Thyroid gland (tissue), 4 donors: ENCODE measurements around the gene ATAD3B. TPM values are rescaled to one million over a fixed set of nuclear protein-coding genes. Genes with fewer than 3 reads are reported as not detected.

Experiments used
- DNase-seq, 2 donors: peaks; one replicate each; pipeline ENCODE4 v3.0.0-alpha.2; 2019
- H3K27ac ChIP-seq, 3 donors: fragments of 200-600 bp; sonication (generic); 1 replicate in 2 of 3; 2 replicates in 1 of 3; pipeline ENCODE4 v1.5.1; 2016 to 2019; ENCODE audit warnings: mild to moderate bottlenecking in 1 of 3, moderate library complexity in 1 of 3
- H3K27me3 ChIP-seq: fragments of 200-600 bp; sonication (generic); one replicate; pipeline ENCODE4 v1.5.1; 2019
- H3K36me3 ChIP-seq, 2 donors: fragments of 200-600 bp; sonication (generic); one replicate each; pipeline ENCODE4 v1.5.1; 2016 to 2019
- H3K4me1 ChIP-seq, 2 donors: fragments of 200-600 bp; sonication (generic); one replicate each; pipeline ENCODE4 v1.5.1; 2017 to 2019
- H3K4me3 ChIP-seq, 3 donors: fragments of 200-600 bp; sonication (generic); replicated peaks in 1 of 3; 1 replicate in 2 of 3; 2 replicates in 1 of 3; pipeline ENCODE4 v1.5.1; 2016; ENCODE audit warnings: mild to moderate bottlenecking in 1 of 3
- H3K9me3 ChIP-seq: fragments of 200-600 bp; sonication (generic); one replicate; pipeline ENCODE4 v1.5.1; 2017
- CTCF ChIP-seq, 6 experiments: fragments of 200-600 bp in 3 of 6; fragments of 450-650 bp in 3 of 6; sonication (generic) in 3 of 6; IDR thresholded peaks; one replicate each; pipeline ENCODE4 v1.5.1; 2016 to 2019; ENCODE audit warnings: antibody characterized with exemption in 6 of 6, mild to moderate bottlenecking in 2 of 6, inconsistent platforms in 1 of 6, moderate library complexity in 1 of 6
- POLR2A ChIP-seq, 2 donors: fragments of 450-650 bp; IDR thresholded peaks; one replicate each; pipeline ENCODE4 v1.6.1; 2017; ENCODE audit warnings: antibody characterized with exemption in 2 of 2, mild to moderate bottlenecking in 2 of 2, moderate library complexity in 1 of 2
- WGBS, 2 donors: methylation state at CpG; one replicate each; pipeline ENCODE4 v1.1.5; 2017; 5-methylcytosine and 5-hydroxymethylcytosine counted together
- intact Hi-C: fragments of 100-400 bp; cut with DNase I; formaldehyde crosslinking; loops from one replicate; pipeline ENCODE4 v1.15.1; 2023
- total RNA-seq, 4 donors: library from RNA; depleted of rRNA; stranded (reverse); fragments of >200 nt; gene quantifications; one replicate each; pipeline ENCODE4 v1.2.3, GENCODE V29; 2016

The ATAD3B gene
- total RNA-seq, 4 donors from 2014 or later = 13.8 to 29.1 (median 15.0) TPM

- Histone ChIP-seq H3K36me3 (peaks cover 5 to 9% of the 10 kb centered on the region in 2 donors), H3K9me3 (no peaks in the 10 kb centered on the region), H3K4me1 (no peaks in the 10 kb centered on the region), H3K27ac (no peak overlapping the region), H3K4me3 (no peak overlapping the region), H3K27me3 (no peaks in the 10 kb centered on the region)
- WGBS, 2 donors = 92 to 96% methylated on average over 24 to 25 of the region's 31 CpGs
- DNase-seq = no peak
- no peak for TF ChIP-seq POLR2A (IDR thresholded peaks at IDR 0.05)
- no peak for TF ChIP-seq CTCF (IDR thresholded peaks at IDR 0.05)
- intact Hi-C loops = no loop called here
Measured at GRCh38 chr1:1527092-1527816, 55.7 kb downstream of the ATAD3B start.

GRCh38 chr1:1528301-1529267, 57.0 kb downstream of the ATAD3B start:
- Histone ChIP-seq H3K4me3 (no peak overlapping the region), H3K9me3 (no peaks in the 10 kb centered on the region), H3K4me1 (no peaks in the 10 kb centered on the region), H3K27me3 (no peaks in the 10 kb centered on the region), H3K36me3 (peaks cover 5 to 9% of the 10 kb centered on the region in 2 donors), H3K27ac (no peak overlapping the region)
- WGBS, 2 donors = 93 to 96% methylated on average over 8 to 26 of the region's 37 CpGs
- TF ChIP-seq CTCF (IDR thresholded peaks at IDR 0.05) = no peak
- TF ChIP-seq POLR2A (IDR thresholded peaks at IDR 0.05) = no peak
- no peak for DNase-seq
- intact Hi-C loops = no loop called here

- Histone ChIP-seq H3K9me3 (no peaks in the 10 kb centered on the region), H3K4me1 (no peaks in the 10 kb centered on the region), H3K36me3 (peaks cover 5 to 9% of the 10 kb centered on the region in 2 donors), H3K27ac (no peak overlapping the region), H3K27me3 (no peaks in the 10 kb centered on the region), H3K4me3 (no peak overlapping the region)
- no peak for DNase-seq
- TF ChIP-seq POLR2A (IDR thresholded peaks at IDR 0.05) (no peak), CTCF (IDR thresholded peaks at IDR 0.05) (no peak)
- 95 to 100% methylated on average over 4 of the region's 18 CpGs for WGBS, 2 donors
- intact Hi-C loops = no loop called here
Measured at GRCh38 chr1:1529321-1529720, 57.8 kb downstream of the ATAD3B start.

- 93 to 95% methylated on average over 7 to 8 of the region's 8 CpGs for WGBS, 2 donors
- Histone ChIP-seq H3K4me1 (no peaks in the 10 kb centered on the region), H3K27ac (no peak overlapping the region), H3K36me3 (peaks cover 5 to 9% of the 10 kb centered on the region in 2 donors), H3K4me3 (no peak overlapping the region), H3K9me3 (no peaks in the 10 kb centered on the region), H3K27me3 (no peaks in the 10 kb centered on the region)
- no peak for DNase-seq
- TF ChIP-seq POLR2A (IDR thresholded peaks at IDR 0.05) = no peak
- no peak for TF ChIP-seq CTCF (IDR thresholded peaks at IDR 0.05)
- intact Hi-C loops = no loop called here
Measured at GRCh38 chr1:1529936-1530335, 58.4 kb downstream of the ATAD3B start.
